Esophagus muscularis mucosa (tissue), 4 donors: Measurements from ENCODE around the gene LRRC72. TPM values are rescaled to one million over a fixed set of nuclear protein-coding genes. Genes with fewer than 3 reads are reported as not detected.
"Not testable (repeated sequence)": the region's sequence is repeated elsewhere in the genome, so short reads cannot be mapped to it uniquely, and the experiment has no call there.

Experiments
- DNase-seq: peaks from one replicate; pipeline ENCODE4 v3.0.0-alpha.2; 2017; ENCODE audit errors: extremely low spot score
- H3K27ac ChIP-seq, 4 donors: fragments of 200-600 bp; sonication (generic); replicated peaks in 1 of 4; 1 replicate in 3 of 4; 2 replicates in 1 of 4; pipeline ENCODE4 v1.5.1; 2016 to 2019; ENCODE audit warnings: mild to moderate bottlenecking in 1 of 4
- H3K27me3 ChIP-seq, 4 donors: fragments of 200-600 bp; sonication (generic); one replicate each; pipeline versions ENCODE4 v1.5.1 to v1.6.0; 2016 to 2019
- H3K36me3 ChIP-seq, 4 donors: fragments of 200-600 bp; sonication (generic); one replicate each; pipeline ENCODE4 v1.5.1; 2016 to 2019
- H3K4me1 ChIP-seq, 4 donors: fragments of 200-600 bp; sonication (generic); one replicate each; pipeline ENCODE4 v1.5.1; 2016 to 2019
- H3K4me3 ChIP-seq, 4 donors: fragments of 200-600 bp; sonication (generic); 1 replicate in 2 of 4; 2 replicates in 2 of 4; pipeline ENCODE4 v1.5.1; 2016 to 2019; ENCODE audit warnings: mild to moderate bottlenecking in 4 of 4, moderate library complexity in 1 of 4
- H3K9me3 ChIP-seq, 4 donors: fragments of 200-600 bp; sonication (generic); 1 replicate in 3 of 4; 2 replicates in 1 of 4; pipeline ENCODE4 v1.5.1; 2016 to 2019
- CTCF ChIP-seq, 3 experiments: fragments of 200-600 bp in 2 of 3; fragments of 450-650 bp in 1 of 3; sonication (generic) in 2 of 3; IDR thresholded peaks; one replicate each; pipeline ENCODE4 v1.5.1; 2017 to 2019; ENCODE audit warnings: antibody characterized with exemption in 3 of 3, mild to moderate bottlenecking in 2 of 3, moderate library complexity in 1 of 3
- EP300 ChIP-seq: sonication (generic); formaldehyde crosslinking; IDR thresholded peaks from one replicate; pipeline ENCODE4 v1.6.1; 2017; ENCODE audit warnings: antibody characterized with exemption
- POLR2A ChIP-seq: fragments of 450-650 bp; IDR thresholded peaks from one replicate; pipeline ENCODE4 v1.6.1; 2017; ENCODE audit warnings: antibody characterized with exemption, moderate library complexity, mild to moderate bottlenecking, low read depth
- POLR2AphosphoS5 ChIP-seq, 2 donors: sonication (generic); formaldehyde crosslinking; IDR thresholded peaks; one replicate each; pipeline ENCODE4 v1.6.1; 2017; ENCODE audit warnings: antibody characterized with exemption in 2 of 2
- WGBS: methylation state at CpG from one replicate; pipeline ENCODE4 v1.1.5; 2018; 5-methylcytosine and 5-hydroxymethylcytosine counted together
- intact Hi-C: fragments of 100-400 bp; cut with DNase I; formaldehyde crosslinking; loops from one replicate; pipeline ENCODE4 v1.15.1; 2023
- total RNA-seq, 4 donors: library from RNA; depleted of rRNA; stranded (reverse); fragments of >200 nt; gene quantifications; one replicate each; pipeline versions ENCODE4 v1.1.0 to v1.2.1, GENCODE V29; 2016

Gene LRRC72
- total RNA-seq, 4 donors from 2014 or later = not detected

GRCh38 chr7:16498122-16498521, 28.5 kb upstream of the LRRC72 start:
- WGBS = 83% methylated on average over 2 of the region's 2 CpGs
- Histone ChIP-seq H3K4me3 (no peak overlapping the region), H3K27me3 (no peaks in the 10 kb centered on the region), H3K9me3 (no peaks in the 10 kb centered on the region), H3K36me3 (no peaks in the 10 kb centered on the region), H3K4me1 (no peaks in the 10 kb centered on the region), H3K27ac (no peak overlapping the region)
- DNase-seq = no peak
- intact Hi-C loops = no loop called here
- TF ChIP-seq EP300 (no peak), POLR2AphosphoS5 (IDR thresholded peaks at IDR 0.05) (no peak), CTCF (IDR thresholded peaks at IDR 0.05) (no peak), POLR2A (no peak)

GRCh38 chr7:16502303-16502702, 24.3 kb upstream of the LRRC72 start:
- WGBS = 98% methylated on average over 19 of the region's 19 CpGs
- intact Hi-C loops = no loop called here
- Histone ChIP-seq H3K4me3 (no peak overlapping the region), H3K4me1 (no peaks in the 10 kb centered on the region), H3K27me3 (no peaks in the 10 kb centered on the region), H3K36me3 (no peaks in the 10 kb centered on the region), H3K27ac (no peak overlapping the region), H3K9me3 (no peaks in the 10 kb centered on the region)
- no peak for DNase-seq
- no peak for TF ChIP-seq CTCF (IDR thresholded peaks at IDR 0.05)
- TF ChIP-seq POLR2A = no peak
- TF ChIP-seq POLR2AphosphoS5 (IDR thresholded peaks at IDR 0.05) = no peak
- no peak for TF ChIP-seq EP300

GRCh38 chr7:16504019-16504418, 22.6 kb upstream of the LRRC72 start:
- no peaks in the 10 kb centered on the region for H3K27me3 ChIP-seq
- 75% methylated on average over 6 of the region's 6 CpGs for WGBS
- H3K4me1 ChIP-seq = no peaks in the 10 kb centered on the region
- no peak overlapping the region for H3K27ac ChIP-seq
- no peak overlapping the region for H3K4me3 ChIP-seq
- H3K9me3 ChIP-seq = no peaks in the 10 kb centered on the region
- DNase-seq = no peak
- no peaks in the 10 kb centered on the region for H3K36me3 ChIP-seq
- intact Hi-C loops = no loop called here
- TF ChIP-seq POLR2A (no peak), EP300 (no peak), CTCF (IDR thresholded peaks at IDR 0.05) (no peak), POLR2AphosphoS5 (IDR thresholded peaks at IDR 0.05) (no peak)

GRCh38 chr7:16506422-16506821, 20.2 kb upstream of the LRRC72 start:
- H3K27ac ChIP-seq, H3K27me3 ChIP-seq, DNase-seq, H3K4me3 ChIP-seq, H3K9me3 ChIP-seq, H3K36me3 ChIP-seq, H3K4me1 ChIP-seq, intact Hi-C loops: not testable (repeated sequence)
- 83% methylated on average over 5 of the region's 5 CpGs for WGBS

GRCh38 chr7:16509829-16510228, 16.8 kb upstream of the LRRC72 start:
- DNase-seq = no peak
- no peak overlapping the region for H3K4me3 ChIP-seq
- no peaks in the 10 kb centered on the region for H3K4me1 ChIP-seq
- intact Hi-C loops = no loop called here
- no peaks in the 10 kb centered on the region for H3K36me3 ChIP-seq
- no peaks in the 10 kb centered on the region for H3K27me3 ChIP-seq
- no peak overlapping the region for H3K27ac ChIP-seq
- H3K9me3 ChIP-seq = no peaks in the 10 kb centered on the region
- TF ChIP-seq EP300 = no peak
- TF ChIP-seq POLR2A = no peak
- no peak for TF ChIP-seq CTCF (IDR thresholded peaks at IDR 0.05)
